ENCODE results near the gene IDE. TPM values are rescaled to one million over a fixed set of nuclear protein-coding genes. Genes with fewer than 3 reads are reported as not detected.

IDE gene
- total and polyA plus RNA-seq, 2 of the 13 experiments (the other 11 are each of a cell fraction or from before 2014, with no cell fraction given), result 16.1 to 52.1 TPM

- TF ChIP-seq ZNF496 (CRISPR knock-in tag; IDR thresholded peaks at IDR 0.05; ENCODE audit: insufficient replicate concordance) (no peak), ZNF446 (CRISPR knock-in tag; IDR thresholded peaks at IDR 0.05) (no peak), IRF9 (CRISPR knock-in tag; IDR thresholded peaks at IDR 0.05; ENCODE audit: borderline replicate concordance) (no peak), PAWR (CRISPR knock-in tag; IDR thresholded peaks at IDR 0.05; ENCODE audit: borderline replicate concordance) (no peak; the same call in 1 of the 2 replicates), KDM2A (CRISPR knock-in tag; IDR thresholded peaks at IDR 0.05; ENCODE audit: borderline replicate concordance, low read depth) (no peak), TEAD2 (CRISPR knock-in tag; IDR thresholded peaks at IDR 0.05) (no peak), ZBTB42 (CRISPR knock-in tag; IDR thresholded peaks at IDR 0.05) (no peak), ZNF766 (CRISPR knock-in tag; IDR thresholded peaks at IDR 0.05; ENCODE audit: borderline replicate concordance) (no peak), MTERF4 (CRISPR knock-in tag; IDR thresholded peaks at IDR 0.05) (no peak; the same call in 1 of the 2 replicates), THAP8 (CRISPR knock-in tag; IDR thresholded peaks at IDR 0.05; ENCODE audit: borderline replicate concordance) (no peak), HDAC1 (CRISPR knock-in tag; IDR thresholded peaks at IDR 0.05) (peak; percentile 57; the same call in 1 of the 2 replicates), ZNF276 (CRISPR knock-in tag; IDR thresholded peaks at IDR 0.05; ENCODE audit: low read depth) (no peak), ASH2L (IDR thresholded peaks at IDR 0.05; ENCODE audit: insufficient read length, low read depth, low read length) (no peak), IRF1 (CRISPR knock-in tag; IDR thresholded peaks at IDR 0.05; ENCODE audit: low read depth) (no peak), SRSF4 (IDR thresholded peaks at IDR 0.05; ENCODE audit: low read depth, low read length, poor library complexity, severe bottlenecking) (no peak), KMT2B (CRISPR knock-in tag; IDR thresholded peaks at IDR 0.05) (no peak), MXI1 (IDR thresholded peaks at IDR 0.05; ENCODE audit: borderline replicate concordance, low read depth, low read length) (no peak), CAMTA2 (CRISPR knock-in tag; IDR thresholded peaks at IDR 0.05; ENCODE audit: borderline replicate concordance) (no peak), HNRNPUL1 (IDR thresholded peaks at IDR 0.05; ENCODE audit: low read depth, low read length) (no peak), ZBTB4 (CRISPR knock-in tag; IDR thresholded peaks at IDR 0.05; ENCODE audit: borderline replicate concordance) (no peak)
These were observed 649 bp downstream of the IDE start (continued) for GRCh38 chr10:92573091-92573797.

Measured in HepG2 (cell line).